ENCODE results near the gene MAGI2. TPM values are rescaled to one million over a fixed set of nuclear protein-coding genes. Genes with fewer than 3 reads are reported as not detected.

The MAGI2 gene
- total RNA-seq, result 10 to 100 TPM; 10.3 to 19.2 TPM
- polyA plus RNA-seq (2013, experiment 1 of 2), result 8.9 TPM
- polyA plus RNA-seq (2013, experiment 2 of 2), result 10.2 TPM
- long read RNA-seq, experiment 1, partial matches to known transcripts, result 0 of 4 reads
- long read RNA-seq, experiment 1, other reads (novel, unspliced or antisense), result 4 of 4 reads
- long read RNA-seq, experiment 2, partial matches to known transcripts, result 2 of 10 reads
- long read RNA-seq, experiment 2, other reads (novel, unspliced or antisense), result 8 of 10 reads
- long read RNA-seq, experiment 3, partial matches to known transcripts, result 2 of 11 reads
- long read RNA-seq, experiment 3, other reads (novel, unspliced or antisense), result 7 of 11 reads
- long read RNA-seq, experiment 4, partial matches to known transcripts, result 1 of 5 reads
- long read RNA-seq, experiment 4, other reads (novel, unspliced or antisense), result 1 of 5 reads

DNA sequence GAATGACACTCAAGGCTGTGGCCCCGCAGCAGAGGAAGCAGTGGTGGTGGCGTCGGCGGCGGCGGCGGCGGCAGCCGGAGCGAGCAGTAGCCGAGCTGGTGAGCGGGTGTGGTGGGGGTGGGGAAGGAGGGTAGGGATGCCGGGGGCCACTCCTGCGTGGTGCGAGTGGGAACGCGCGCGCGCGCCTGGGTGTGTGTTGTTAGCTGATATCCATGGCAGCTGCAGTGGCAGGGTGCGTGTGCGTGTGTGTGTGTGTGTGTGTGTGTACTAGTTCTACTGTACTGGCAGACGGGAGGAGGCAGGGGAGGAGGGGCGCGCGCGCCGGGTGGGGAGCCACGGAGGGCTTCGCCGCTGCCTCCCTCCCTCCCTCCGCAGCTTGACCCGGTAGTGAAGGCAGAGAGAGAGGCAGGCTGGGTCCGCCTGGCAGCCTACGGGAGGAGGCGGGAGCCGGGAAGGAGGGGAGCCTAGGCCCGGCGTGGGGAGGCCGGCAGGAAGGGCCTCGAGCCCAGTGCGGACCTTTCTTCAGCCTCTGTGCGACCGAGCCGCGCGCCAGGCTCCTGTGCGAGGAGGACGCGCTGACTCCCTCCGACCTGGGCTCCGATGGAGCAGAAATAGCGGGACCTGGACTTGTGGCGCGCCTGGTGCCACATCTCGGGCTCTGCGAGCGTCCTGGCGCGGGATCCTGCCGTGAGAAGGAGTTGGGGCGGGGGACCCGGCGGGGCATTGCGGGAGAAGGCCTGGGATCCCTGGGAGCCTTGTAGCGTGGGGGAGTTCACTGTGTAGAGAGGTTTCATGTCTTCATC lies at the start of gene MAGI2:
MAGI2 (minus strand) TSS at position 110 of the 803 bp plus-strand sequence. CDS start 347 bp downstream, outside the sequence.
- H3K9me3 ChIP-seq (ENCODE audit: control insufficient read depth, low read length), result no peaks in the 10 kb centered on the region
- 0 to 1% methylated on average over 17 to 64 of the region's 67 CpGs for WGBS, 2 experiments (ENCODE audit: insufficient coverage in 1 of 2, insufficient read length in 1 of 2)
- H3K9me3 Mint-ChIP-seq, result no peaks in the 10 kb centered on the region
- H3K27me3 ChIP-seq (ENCODE audit: control insufficient read depth, insufficient read depth, low read length, poor library complexity, severe bottlenecking), result peaks cover 81% of the 10 kb centered on the region
- DNase-seq, result peak; percentile 87
- peak within 1 kb of the TSS; percentile 67 for H3K4me3 Mint-ChIP-seq
- no peaks in the 10 kb centered on the region for H3K36me3 ChIP-seq (ENCODE audit: control insufficient read depth, insufficient read depth, low read length)
- no peak within 1 kb of the TSS for H3K27ac Mint-ChIP-seq
- peaks cover 3% of the 10 kb centered on the region for H3K4me1 ChIP-seq (ENCODE audit: control insufficient read depth, insufficient read depth, low read length)
- H3K9ac ChIP-seq (ENCODE audit: extremely low read depth, low read length, poor library complexity, severe bottlenecking), result no peak within 1 kb of the TSS
- TF ChIP-seq CTCF (conservative IDR thresholded peaks at IDR 0.05), result no peak
- no peak within 1 kb of the TSS for H3K27ac ChIP-seq (ENCODE audit: low read depth, low read length)
- peak within 1 kb of the TSS; percentile 83 for H3K4me3 ChIP-seq (ENCODE audit: low read length)
- H3K4me1 Mint-ChIP-seq, result peaks cover 20% of the 10 kb centered on the region
- H3K36me3 Mint-ChIP-seq (ENCODE audit: low read depth), result no peaks in the 10 kb centered on the region
- H3K27me3 Mint-ChIP-seq (ENCODE audit: insufficient read depth), result peaks cover 83% of the 10 kb centered on the region

- TF ChIP-seq CTCF (conservative IDR thresholded peaks at IDR 0.05), result peak; percentile 71
- no peaks in the 10 kb centered on the region for H3K27me3 ChIP-seq (ENCODE audit: control insufficient read depth, insufficient read depth, low read length, poor library complexity, severe bottlenecking)
- H3K4me1 ChIP-seq (ENCODE audit: control insufficient read depth, insufficient read depth, low read length), result peaks cover 2% of the 10 kb centered on the region
- H3K9ac ChIP-seq (ENCODE audit: extremely low read depth, low read length, poor library complexity, severe bottlenecking), result no peak overlapping the region
- 97% methylated on average over 1 of the region's 1 CpG; no CpG with 5 or more reads in 1 of the 2 experiments for WGBS, 2 experiments (ENCODE audit: insufficient coverage in 1 of 2, insufficient read length in 1 of 2)
- no peak for DNase-seq
- Mint-ChIP-seq H3K4me3 (no peak overlapping the region), H3K4me1 (peaks cover 18% of the 10 kb centered on the region), H3K27me3 (ENCODE audit: insufficient read depth) (no peaks in the 10 kb centered on the region), H3K9me3 (no peaks in the 10 kb centered on the region), H3K27ac (no peak overlapping the region), H3K36me3 (ENCODE audit: low read depth) (no peaks in the 10 kb centered on the region)
- no peaks in the 10 kb centered on the region for H3K9me3 ChIP-seq (ENCODE audit: control insufficient read depth, low read length)
- H3K36me3 ChIP-seq (ENCODE audit: control insufficient read depth, insufficient read depth, low read length), result no peaks in the 10 kb centered on the region
- H3K4me3 ChIP-seq (ENCODE audit: low read length), result no peak overlapping the region
- H3K27ac ChIP-seq (ENCODE audit: low read depth, low read length), result no peak overlapping the region
Observed at GRCh38 chr7:79502151-79502550, 48.7 kb upstream of the MAGI2 start.

DNA sequence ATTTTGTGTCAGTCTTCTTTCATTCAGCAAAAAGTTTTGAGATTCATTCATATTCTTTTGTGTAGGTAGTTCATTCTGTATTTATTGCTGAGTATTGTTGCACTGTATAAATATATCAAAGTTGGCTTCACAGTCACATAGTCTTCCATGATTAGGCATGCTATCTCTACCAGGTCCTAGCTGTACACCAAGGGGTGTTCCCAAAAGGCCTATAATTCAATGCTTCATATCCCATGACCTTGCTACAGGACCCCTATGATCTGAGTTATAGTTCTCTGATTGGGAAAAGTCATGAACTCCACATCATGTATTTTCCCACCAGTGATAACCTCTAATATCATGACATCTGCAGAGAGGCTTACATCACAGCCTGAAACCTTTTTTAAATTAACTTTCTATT lies 47.3 kb upstream of the MAGI2 start:
- no peak overlapping the region for H3K27ac ChIP-seq (ENCODE audit: low read depth, low read length)
- Mint-ChIP-seq H3K27ac (no peak overlapping the region), H3K9me3 (no peaks in the 10 kb centered on the region), H3K36me3 (ENCODE audit: low read depth) (no peaks in the 10 kb centered on the region), H3K4me1 (peaks cover 7% of the 10 kb centered on the region), H3K4me3 (no peak overlapping the region), H3K27me3 (ENCODE audit: insufficient read depth) (no peaks in the 10 kb centered on the region)
- no peaks in the 10 kb centered on the region for H3K36me3 ChIP-seq (ENCODE audit: control insufficient read depth, insufficient read depth, low read length)
- TF ChIP-seq CTCF (conservative IDR thresholded peaks at IDR 0.05), result no peak
- no peak overlapping the region for H3K9ac ChIP-seq (ENCODE audit: extremely low read depth, low read length, poor library complexity, severe bottlenecking)
- H3K4me3 ChIP-seq (ENCODE audit: low read length), result no peak overlapping the region
- H3K9me3 ChIP-seq (ENCODE audit: control insufficient read depth, low read length), result no peaks in the 10 kb centered on the region
- H3K27me3 ChIP-seq (ENCODE audit: control insufficient read depth, insufficient read depth, low read length, poor library complexity, severe bottlenecking), result no peaks in the 10 kb centered on the region
- DNase-seq, result no peak
- no peaks in the 10 kb centered on the region for H3K4me1 ChIP-seq (ENCODE audit: control insufficient read depth, insufficient read depth, low read length)
